ENCODE measurements around the gene MBD3L2. TPM values are rescaled to one million over a fixed set of nuclear protein-coding genes. Genes with fewer than 3 reads are reported as not detected.

Gene MBD3L2
- total and polyA plus RNA-seq, 9 of the 15 experiments (the other 6 are each of a cell fraction or from before 2014, with no cell fraction given), result not detected

DNA sequence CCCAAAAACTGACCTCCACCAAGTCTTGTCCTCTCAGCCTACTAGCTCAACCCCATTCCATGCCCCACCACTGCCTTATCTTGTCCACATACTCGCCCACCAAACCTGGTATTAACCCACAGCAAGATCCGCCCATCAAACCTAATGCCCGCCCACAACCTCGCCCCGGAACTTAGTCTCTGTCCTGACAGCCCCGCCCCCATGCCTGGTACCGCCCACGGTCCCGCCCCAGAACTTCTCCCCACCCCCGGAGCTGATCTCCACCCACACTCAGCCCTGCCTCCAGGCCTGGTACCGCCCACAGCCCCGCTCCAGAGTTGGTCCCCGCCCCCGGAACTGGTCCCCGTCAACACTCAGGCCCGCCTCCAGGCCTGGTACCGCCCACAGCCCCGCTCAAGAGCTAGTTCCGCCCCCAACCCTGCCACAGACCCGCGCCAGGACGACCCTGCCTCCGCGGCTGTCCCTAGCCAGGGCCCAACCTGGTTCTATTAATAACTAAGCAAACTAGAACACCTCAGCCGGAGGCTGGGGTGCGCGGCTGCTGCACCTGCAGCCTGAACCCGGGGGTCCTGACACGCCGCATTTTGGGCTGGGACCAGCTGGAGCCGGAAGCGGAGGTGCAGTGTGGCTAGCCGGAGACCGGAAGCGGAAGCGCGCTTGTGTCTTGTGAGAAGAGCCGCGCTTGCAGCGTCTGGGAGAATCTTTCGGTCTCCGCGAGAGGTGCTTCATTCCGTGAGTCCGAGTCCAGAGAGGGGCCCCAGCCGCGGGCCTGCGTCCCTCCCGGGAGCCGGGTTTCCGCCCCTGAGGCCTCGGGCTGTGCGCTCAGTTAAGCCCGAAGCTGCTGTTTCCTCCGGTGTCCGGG lies 20.2 kb downstream of the MBD3L2 start, which contains the start of gene ZNF557 (continued):
- TF ChIP-seq CREBBP (IDR thresholded peaks at IDR 0.05; ENCODE audit: low read depth, low read length), result no peak
- TF ChIP-seq, protein P1, sequence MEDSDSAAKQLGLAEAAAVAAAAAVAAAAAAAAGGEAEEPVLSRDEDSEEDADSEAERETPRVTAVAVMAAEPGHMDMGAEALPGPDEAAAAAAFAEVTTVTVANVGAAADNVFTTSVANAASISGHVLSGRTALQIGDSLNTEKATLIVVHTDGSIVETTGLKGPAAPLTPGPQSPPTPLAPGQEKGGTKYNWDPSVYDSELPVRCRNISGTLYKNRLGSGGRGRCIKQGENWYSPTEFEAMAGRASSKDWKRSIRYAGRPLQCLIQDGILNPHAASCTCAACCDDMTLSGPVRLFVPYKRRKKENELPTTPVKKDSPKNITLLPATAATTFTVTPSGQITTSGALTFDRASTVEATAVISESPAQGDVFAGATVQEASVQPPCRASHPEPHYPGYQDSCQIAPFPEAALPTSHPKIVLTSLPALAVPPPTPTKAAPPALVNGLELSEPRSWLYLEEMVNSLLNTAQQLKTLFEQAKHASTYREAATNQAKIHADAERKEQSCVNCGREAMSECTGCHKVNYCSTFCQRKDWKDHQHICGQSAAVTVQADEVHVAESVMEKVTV (CRISPR knock-in tag; IDR thresholded peaks at IDR 0.05), result no peak
- TF ChIP-seq FOS (IDR thresholded peaks at IDR 0.05; ENCODE audit: extremely low read depth, insufficient read length), result no peak
- no peak for TF ChIP-seq GATAD2A (IDR thresholded peaks at IDR 0.05)
- no peak for TF ChIP-seq ZNF695 (CRISPR knock-in tag; IDR thresholded peaks at IDR 0.05)
- no peak for TF ChIP-seq ZNF121 (CRISPR knock-in tag; conservative IDR thresholded peaks at IDR 0.05)
- no peak for TF ChIP-seq HMG20A (CRISPR knock-in tag; conservative IDR thresholded peaks at IDR 0.05)
- TF ChIP-seq TEAD4 (IDR thresholded peaks at IDR 0.05; ENCODE audit: low read length), result no peak
- no peak; the same call in 1 of the 2 replicates for TF ChIP-seq TEAD4 (CRISPR knock-in tag; IDR thresholded peaks at IDR 0.05; ENCODE audit: borderline replicate concordance)
- TF ChIP-seq KLF1 (tag; IDR thresholded peaks at IDR 0.05), result 0 out of 2 replicates have a peak, but pooled peaks have one; percentile 36
- TF ChIP-seq ADNP (tag; IDR thresholded peaks at IDR 0.05), result no peak
- TF ChIP-seq RAD21 (CRISPR knock-in tag; conservative IDR thresholded peaks at IDR 0.05 in 1 of 2, IDR thresholded peaks at IDR 0.05 in 1 of 2), result no peak
- TF ChIP-seq KAT7 (CRISPR knock-in tag; IDR thresholded peaks at IDR 0.05; ENCODE audit: borderline replicate concordance), result no peak
- peak; percentile 87 for TF ChIP-seq NCOA1 (IDR thresholded peaks at IDR 0.05; ENCODE audit: low read depth)
- TF ChIP-seq, protein P2, sequence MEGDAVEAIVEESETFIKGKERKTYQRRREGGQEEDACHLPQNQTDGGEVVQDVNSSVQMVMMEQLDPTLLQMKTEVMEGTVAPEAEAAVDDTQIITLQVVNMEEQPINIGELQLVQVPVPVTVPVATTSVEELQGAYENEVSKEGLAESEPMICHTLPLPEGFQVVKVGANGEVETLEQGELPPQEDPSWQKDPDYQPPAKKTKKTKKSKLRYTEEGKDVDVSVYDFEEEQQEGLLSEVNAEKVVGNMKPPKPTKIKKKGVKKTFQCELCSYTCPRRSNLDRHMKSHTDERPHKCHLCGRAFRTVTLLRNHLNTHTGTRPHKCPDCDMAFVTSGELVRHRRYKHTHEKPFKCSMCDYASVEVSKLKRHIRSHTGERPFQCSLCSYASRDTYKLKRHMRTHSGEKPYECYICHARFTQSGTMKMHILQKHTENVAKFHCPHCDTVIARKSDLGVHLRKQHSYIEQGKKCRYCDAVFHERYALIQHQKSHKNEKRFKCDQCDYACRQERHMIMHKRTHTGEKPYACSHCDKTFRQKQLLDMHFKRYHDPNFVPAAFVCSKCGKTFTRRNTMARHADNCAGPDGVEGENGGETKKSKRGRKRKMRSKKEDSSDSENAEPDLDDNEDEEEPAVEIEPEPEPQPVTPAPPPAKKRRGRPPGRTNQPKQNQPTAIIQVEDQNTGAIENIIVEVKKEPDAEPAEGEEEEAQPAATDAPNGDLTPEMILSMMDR (IDR thresholded peaks at IDR 0.05 in 2 of 3, conservative IDR thresholded peaks at IDR 0.05 in 1 of 3; ENCODE audit: insufficient read depth in 2 of 3, low read depth in 1 of 3, low read length in 3 of 3), result no peak
- no peak for TF ChIP-seq ESRRB (CRISPR knock-in tag; IDR thresholded peaks at IDR 0.05; ENCODE audit: borderline replicate concordance)
- TF ChIP-seq, protein P3, sequence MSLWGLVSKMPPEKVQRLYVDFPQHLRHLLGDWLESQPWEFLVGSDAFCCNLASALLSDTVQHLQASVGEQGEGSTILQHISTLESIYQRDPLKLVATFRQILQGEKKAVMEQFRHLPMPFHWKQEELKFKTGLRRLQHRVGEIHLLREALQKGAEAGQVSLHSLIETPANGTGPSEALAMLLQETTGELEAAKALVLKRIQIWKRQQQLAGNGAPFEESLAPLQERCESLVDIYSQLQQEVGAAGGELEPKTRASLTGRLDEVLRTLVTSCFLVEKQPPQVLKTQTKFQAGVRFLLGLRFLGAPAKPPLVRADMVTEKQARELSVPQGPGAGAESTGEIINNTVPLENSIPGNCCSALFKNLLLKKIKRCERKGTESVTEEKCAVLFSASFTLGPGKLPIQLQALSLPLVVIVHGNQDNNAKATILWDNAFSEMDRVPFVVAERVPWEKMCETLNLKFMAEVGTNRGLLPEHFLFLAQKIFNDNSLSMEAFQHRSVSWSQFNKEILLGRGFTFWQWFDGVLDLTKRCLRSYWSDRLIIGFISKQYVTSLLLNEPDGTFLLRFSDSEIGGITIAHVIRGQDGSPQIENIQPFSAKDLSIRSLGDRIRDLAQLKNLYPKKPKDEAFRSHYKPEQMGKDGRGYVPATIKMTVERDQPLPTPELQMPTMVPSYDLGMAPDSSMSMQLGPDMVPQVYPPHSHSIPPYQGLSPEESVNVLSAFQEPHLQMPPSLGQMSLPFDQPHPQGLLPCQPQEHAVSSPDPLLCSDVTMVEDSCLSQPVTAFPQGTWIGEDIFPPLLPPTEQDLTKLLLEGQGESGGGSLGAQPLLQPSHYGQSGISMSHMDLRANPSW (CRISPR knock-in tag; IDR thresholded peaks at IDR 0.05), result no peak
- no peak for TF ChIP-seq LEF1 (IDR thresholded peaks at IDR 0.05)
